K562 treated with DMSO at 1 percent for 4 hours (cell line): ENCODE results near the gene TMED8. TPM values are rescaled to one million over a fixed set of nuclear protein-coding genes. Genes with fewer than 3 reads are reported as not detected.

Source experiments
- total RNA-seq: library from RNA; unstranded; fragments of 300-600 nt; gene quantifications from 2 replicates; pipeline ENCODE4 v1.2.3, GENCODE V29; 2022; ENCODE audit not compliant: insufficient read depth

The TMED8 gene
- 4.8 and 5.7 TPM in 2 replicates for total RNA-seq

GRCh38 chr14:77376771-77377501, at the start of gene TMED8, which contains the start of gene SAMD15:
TSS of gene TMED8 (minus strand) at chr14:77377094. CDS start at chr14:77377053, 41 bp downstream.
TSS of gene SAMD15 (plus strand) at chr14:77377379. CDS start at chr14:77377419, 40 bp downstream.

GRCh38 chr14:77423423-77423822, 46.5 kb upstream of the TMED8 start, which contains the start of gene NOXRED1:
TSS of gene NOXRED1 (minus strand) at chr14:77423523. CDS start at chr14:77422889, 634 bp downstream.

GRCh38 chr14:77320238-77320935, 56.5 kb downstream of the TMED8 start, which contains the start of gene POMT2:
TSS of gene POMT2 (minus strand) at chr14:77320883. CDS start at chr14:77320681, 202 bp downstream.

Other genes starting within 250 kb of the TMED8 start
- gene ZDHHC22, start 235.3 kb downstream of the TMED8 start, total RNA-seq: not detected in 2 replicates
- gene TMEM63C, start 195.3 kb downstream of the TMED8 start, total RNA-seq: not detected in 2 replicates
- gene NGB, start 105.9 kb downstream of the TMED8 start, total RNA-seq: not detected in 2 replicates
- gene POMT2, start 56.2 kb downstream of the TMED8 start, total RNA-seq: 7.2 and 14.4 TPM in 2 replicates
- 19.1 and 24.9 TPM in 2 replicates for gene GSTZ1, start 56.1 kb downstream of the TMED8 start, total RNA-seq
- not detected in 2 replicates for gene SAMD15, start 285 bp upstream of the TMED8 start, total RNA-seq
- gene NOXRED1, start 46.4 kb upstream of the TMED8 start, total RNA-seq: 0.38 TPM in 1 of 2 replicates, not detected in the other
- 7.0 and 7.4 TPM in 2 replicates for gene VIPAS39, start 80.5 kb upstream of the TMED8 start, total RNA-seq
- gene AHSA1, start 81.0 kb upstream of the TMED8 start, total RNA-seq: 91.9 and 101 TPM in 2 replicates
- gene ISM2, start 121.7 kb upstream of the TMED8 start, total RNA-seq: not detected in 2 replicates
- 10.4 and 12.2 TPM in 2 replicates for gene SPTLC2, start 239.5 kb upstream of the TMED8 start, total RNA-seq